NB4 (cell line): ENCODE results near the gene GRB10.

Experiments
- CTCF ChIP-seq: IDR thresholded peaks from one replicate; pipeline ENCODE4 v1.5.1; 2012; ENCODE audit warnings: low read depth, low read length
- MAX ChIP-seq: IDR thresholded peaks from 2 replicates; pipeline ENCODE4 v1.6.1; 2011; ENCODE audit warnings: low read depth, low read length
- MYC ChIP-seq: IDR thresholded peaks from 2 replicates; pipeline ENCODE4 v1.6.1; 2011; ENCODE audit warnings: low read depth, low read length
- POLR2A ChIP-seq: IDR thresholded peaks from 2 replicates; pipeline ENCODE4 v1.6.1; 2011; ENCODE audit warnings: mild to moderate bottlenecking; ENCODE audit not compliant: insufficient read length; ENCODE audit errors: extremely low read depth

- TF ChIP-seq CTCF (no peak), POLR2A (no peak), MAX (no peak), MYC (no peak)
Measured at GRCh38 chr7:50712252-50713122, 70.2 kb downstream of the GRB10 start.
